Uterus (tissue), 4 donors: Measurements from ENCODE around the gene BATF3. TPM values are rescaled to one million over a fixed set of nuclear protein-coding genes. Genes with fewer than 3 reads are reported as not detected.

ENCODE experiments used
- DNase-seq, 2 donors: peaks; one replicate each; pipeline ENCODE4 v3.0.0-alpha.2; 2019 to 2020
- H3K27ac ChIP-seq, 2 donors: fragments of 200-600 bp; sonication (generic); 1 replicate in 1 of 2; 2 replicates in 1 of 2; pipeline ENCODE4 v1.5.1; 2016 to 2018
- H3K27me3 ChIP-seq, 2 donors: fragments of 200-600 bp; sonication (generic); one replicate each; pipeline ENCODE4 v1.5.1; 2018 to 2019; ENCODE audit warnings: control low read depth in 1 of 2
- H3K36me3 ChIP-seq, 2 donors: fragments of 200-600 bp; sonication (generic); one replicate each; pipeline ENCODE4 v1.5.1; 2019; ENCODE audit warnings: control low read depth in 1 of 2
- H3K4me1 ChIP-seq, 2 donors: fragments of 200-600 bp; sonication (generic); one replicate each; pipeline ENCODE4 v1.5.1; 2018 to 2019; ENCODE audit warnings: control low read depth in 1 of 2
- H3K4me3 ChIP-seq, 2 donors: fragments of 200-600 bp; sonication (generic); 1 replicate in 1 of 2; 2 replicates in 1 of 2; pipeline ENCODE4 v1.5.1; 2018 to 2019; ENCODE audit warnings: mild to moderate bottlenecking in 1 of 2
- H3K9me3 ChIP-seq, 2 donors: fragments of 200-600 bp; sonication (generic); one replicate each; pipeline ENCODE4 v1.5.1; 2019; ENCODE audit warnings: control low read depth in 1 of 2
- POLR2A ChIP-seq, 2 donors: fragments of 450-650 bp; IDR thresholded peaks; one replicate each; pipeline ENCODE4 v1.6.1; 2016; ENCODE audit warnings: antibody characterized with exemption in 2 of 2, mild to moderate bottlenecking in 1 of 2, moderate library complexity in 1 of 2
- intact Hi-C: fragments of 100-400 bp; cut with DNase I; formaldehyde crosslinking; loops from one replicate; pipeline ENCODE4 v1.15.1; 2023; ENCODE audit warnings: low total_unique reads
- total RNA-seq, 4 donors: library from RNA; depleted of rRNA in 3 of 4; stranded (reverse); fragments of >200 nt in 3 of 4; gene quantifications; one replicate each; pipeline versions ENCODE4 v1.1.0 to v1.2.4, GENCODE V29; 2014 to 2023
- TF ChIP-seq, protein P1 (sequence below), 4 experiments: fragments of 200-600 bp in 2 of 4; fragments of 450-650 bp in 2 of 4; sonication (generic) in 2 of 4; IDR thresholded peaks; one replicate each; pipeline ENCODE4 v1.5.1; 2016 to 2019; ENCODE audit warnings: antibody characterized with exemption in 4 of 4, mild to moderate bottlenecking in 2 of 4, moderate library complexity in 1 of 4
- donor health status: DM: yes; HTN: yes; CAD: no.

The BATF3 gene
- total RNA-seq, 4 donors from 2014 or later: 3.0 to 10.3 (median 3.5) TPM; not detected in 1

DNA sequence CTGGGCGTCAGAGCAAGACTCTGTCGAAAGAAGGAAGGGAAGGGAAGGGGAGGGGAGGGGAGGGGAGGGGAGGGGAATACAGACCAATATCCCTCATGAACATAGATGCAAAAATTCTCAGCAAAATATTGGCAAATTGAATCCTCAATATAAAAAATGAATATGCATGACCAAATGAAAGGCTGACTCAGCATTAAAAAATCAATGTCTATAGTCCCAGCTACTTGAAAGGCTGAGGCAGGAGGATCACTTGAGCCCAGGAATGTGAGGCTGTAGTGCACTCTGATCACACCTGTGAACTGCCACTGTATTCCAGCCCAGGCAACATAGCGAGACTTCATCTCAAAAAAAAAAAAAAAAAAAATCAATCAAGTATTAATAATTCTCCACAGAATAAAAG, 24.0 kb downstream of the BATF3 start:
- no peak for TF ChIP-seq POLR2A (IDR thresholded peaks at IDR 0.05)
- TF ChIP-seq, protein P1, sequence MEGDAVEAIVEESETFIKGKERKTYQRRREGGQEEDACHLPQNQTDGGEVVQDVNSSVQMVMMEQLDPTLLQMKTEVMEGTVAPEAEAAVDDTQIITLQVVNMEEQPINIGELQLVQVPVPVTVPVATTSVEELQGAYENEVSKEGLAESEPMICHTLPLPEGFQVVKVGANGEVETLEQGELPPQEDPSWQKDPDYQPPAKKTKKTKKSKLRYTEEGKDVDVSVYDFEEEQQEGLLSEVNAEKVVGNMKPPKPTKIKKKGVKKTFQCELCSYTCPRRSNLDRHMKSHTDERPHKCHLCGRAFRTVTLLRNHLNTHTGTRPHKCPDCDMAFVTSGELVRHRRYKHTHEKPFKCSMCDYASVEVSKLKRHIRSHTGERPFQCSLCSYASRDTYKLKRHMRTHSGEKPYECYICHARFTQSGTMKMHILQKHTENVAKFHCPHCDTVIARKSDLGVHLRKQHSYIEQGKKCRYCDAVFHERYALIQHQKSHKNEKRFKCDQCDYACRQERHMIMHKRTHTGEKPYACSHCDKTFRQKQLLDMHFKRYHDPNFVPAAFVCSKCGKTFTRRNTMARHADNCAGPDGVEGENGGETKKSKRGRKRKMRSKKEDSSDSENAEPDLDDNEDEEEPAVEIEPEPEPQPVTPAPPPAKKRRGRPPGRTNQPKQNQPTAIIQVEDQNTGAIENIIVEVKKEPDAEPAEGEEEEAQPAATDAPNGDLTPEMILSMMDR (IDR thresholded peaks at IDR 0.05): no peak
- Histone ChIP-seq H3K36me3 (no peaks in the 10 kb centered on the region), H3K27ac (no peak overlapping the region), H3K9me3 (no peaks in the 10 kb centered on the region), H3K4me3 (no peak overlapping the region), H3K4me1 (no peaks in the 10 kb centered on the region), H3K27me3 (no peaks in the 10 kb centered on the region)
- intact Hi-C loops: no loop called here
- no peak for DNase-seq

- Histone ChIP-seq H3K4me3 (no peak overlapping the region), H3K9me3 (no peaks in the 10 kb centered on the region), H3K4me1 (no peaks in the 10 kb centered on the region), H3K27me3 (no peaks in the 10 kb centered on the region), H3K36me3 (no peaks in the 10 kb centered on the region), H3K27ac (no peak overlapping the region)
- TF ChIP-seq, protein P1 (IDR thresholded peaks at IDR 0.05): no peak
- no peak for TF ChIP-seq POLR2A (IDR thresholded peaks at IDR 0.05)
- intact Hi-C loops: no loop called here
- no peak for DNase-seq
These were observed 24.8 kb downstream of the BATF3 start for GRCh38 chr1:212674872-212675271.

DNA sequence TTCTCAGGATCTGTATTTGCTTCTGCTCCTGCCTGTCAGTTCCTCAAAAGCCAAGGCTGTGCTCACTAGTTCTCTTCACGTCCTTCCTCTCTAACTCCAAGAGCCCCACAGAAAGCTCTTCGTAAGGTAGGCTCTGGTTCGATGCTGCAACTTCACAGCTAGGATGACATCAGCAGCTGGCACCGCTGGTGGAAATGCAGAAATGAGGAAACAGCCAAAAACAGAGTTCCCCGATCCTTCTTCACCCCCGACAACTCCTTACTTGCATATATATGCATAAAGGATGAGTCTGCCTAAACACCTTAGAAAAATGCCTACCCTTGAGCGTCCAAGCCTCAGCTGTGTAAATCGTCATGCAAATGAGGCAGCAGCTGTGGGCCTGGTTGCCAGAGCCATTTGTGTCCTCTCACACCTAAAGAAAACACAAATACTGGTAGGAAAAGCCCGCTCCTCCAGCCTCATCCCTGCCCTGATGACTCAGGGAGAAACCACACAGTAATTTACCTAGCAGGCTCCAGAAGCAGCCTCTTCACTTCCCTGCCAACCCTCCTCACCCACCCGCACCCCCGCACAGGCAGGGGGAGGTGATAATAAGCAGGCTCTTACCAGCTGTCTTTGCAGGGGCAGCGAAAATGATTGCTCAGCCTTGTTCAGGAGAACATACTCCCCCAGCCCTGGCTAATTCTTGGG, 28.2 kb downstream of the BATF3 start:
- no peaks in the 10 kb centered on the region for H3K27me3 ChIP-seq
- TF ChIP-seq, protein P1 (IDR thresholded peaks at IDR 0.05): no peak
- TF ChIP-seq POLR2A (IDR thresholded peaks at IDR 0.05): no peak
- no peak overlapping the region for H3K4me3 ChIP-seq
- peaks cover 0 to 7% of the 10 kb centered on the region in 2 donors for H3K4me1 ChIP-seq
- no peak overlapping the region for H3K27ac ChIP-seq
- no peaks in the 10 kb centered on the region for H3K9me3 ChIP-seq
- intact Hi-C loops: no loop called here
- no peaks in the 10 kb centered on the region for H3K36me3 ChIP-seq
- DNase-seq: peak; percentile 36 to 50

DNA sequence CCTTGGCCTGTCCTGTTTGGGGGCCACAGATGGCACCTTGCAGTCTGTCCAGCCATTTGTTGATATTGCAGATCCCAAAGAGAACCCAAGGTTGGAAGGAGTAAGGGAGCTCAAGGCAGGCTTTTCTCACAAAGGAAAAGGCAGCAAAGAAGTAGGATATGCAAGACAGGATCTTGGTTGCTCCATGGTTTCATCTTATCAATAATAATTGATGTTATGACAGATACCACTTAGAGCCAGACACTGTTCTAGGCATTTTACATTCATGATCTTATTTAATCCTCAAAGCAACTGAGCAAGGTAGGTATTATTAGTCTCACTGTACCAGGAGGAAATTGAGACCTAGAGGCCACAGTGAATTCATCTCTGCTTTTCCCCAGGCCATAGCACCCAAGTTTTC, 28.8 kb downstream of the BATF3 start:
- no peak for TF ChIP-seq POLR2A (IDR thresholded peaks at IDR 0.05)
- TF ChIP-seq, protein P1 (IDR thresholded peaks at IDR 0.05): no peak

GRCh38 chr1:212670301-212670700, 29.3 kb downstream of the BATF3 start:
- Histone ChIP-seq H3K27me3 (no peaks in the 10 kb centered on the region), H3K4me1 (peaks cover 0 to 7% of the 10 kb centered on the region in 2 donors), H3K9me3 (no peaks in the 10 kb centered on the region), H3K36me3 (no peaks in the 10 kb centered on the region), H3K27ac (no peak overlapping the region), H3K4me3 (no peak overlapping the region)
- DNase-seq: no peak
- intact Hi-C loops: no loop called here
- TF ChIP-seq, protein P1 (IDR thresholded peaks at IDR 0.05): no peak
- no peak for TF ChIP-seq POLR2A (IDR thresholded peaks at IDR 0.05)

More for the DNA sequence above, 28.8 kb downstream of the BATF3 start:
- no peaks in the 10 kb centered on the region for H3K36me3 ChIP-seq
- no peaks in the 10 kb centered on the region for H3K9me3 ChIP-seq
- no peak overlapping the region for H3K27ac ChIP-seq
- intact Hi-C loops: no loop called here
- H3K27me3 ChIP-seq: no peaks in the 10 kb centered on the region
- no peak for DNase-seq
- peaks cover 0 to 7% of the 10 kb centered on the region in 2 donors for H3K4me1 ChIP-seq
- H3K4me3 ChIP-seq: no peak overlapping the region
